RWPE1 (cell line): Measurements from ENCODE around the gene DHRS11.
"Not testable (repeated sequence)": the region's sequence is repeated elsewhere in the genome, so short reads cannot be mapped to it uniquely, and the experiment has no call there.

ENCODE experiments used
- CTCF ChIA-PET: fragments of 350-600 bp; sonication (Branson Sonifier 250); formaldehyde crosslinking; extraction: SDS; loops from one replicate; lab custom pipeline; 2021; lab: Yijun Ruan, JAX
- POLR2A ChIA-PET: fragments of 400-600 bp; formaldehyde crosslinking; extraction: SDS; loops from one replicate; lab custom pipeline; 2020; ENCODE audit warnings: antibody characterized with exemption; ENCODE audit not compliant: low non-redundant PET; lab: Yijun Ruan, JAX
- DNase-seq: peaks from one replicate; pipeline ENCODE4 v3.0.0; 2012; ENCODE audit warnings: low spot score
- H3K27ac ChIP-seq: fragments of 450-650 bp; 2 replicates; pipeline ENCODE4 v1.5.1; 2017
- TF ChIP-seq, protein P1 (sequence below): fragments of 450-650 bp; conservative IDR thresholded peaks from 2 replicates; pipeline ENCODE4 v1.5.1; 2017; ENCODE audit warnings: low read depth, mild to moderate bottlenecking

DHRS11 gene

DNA sequence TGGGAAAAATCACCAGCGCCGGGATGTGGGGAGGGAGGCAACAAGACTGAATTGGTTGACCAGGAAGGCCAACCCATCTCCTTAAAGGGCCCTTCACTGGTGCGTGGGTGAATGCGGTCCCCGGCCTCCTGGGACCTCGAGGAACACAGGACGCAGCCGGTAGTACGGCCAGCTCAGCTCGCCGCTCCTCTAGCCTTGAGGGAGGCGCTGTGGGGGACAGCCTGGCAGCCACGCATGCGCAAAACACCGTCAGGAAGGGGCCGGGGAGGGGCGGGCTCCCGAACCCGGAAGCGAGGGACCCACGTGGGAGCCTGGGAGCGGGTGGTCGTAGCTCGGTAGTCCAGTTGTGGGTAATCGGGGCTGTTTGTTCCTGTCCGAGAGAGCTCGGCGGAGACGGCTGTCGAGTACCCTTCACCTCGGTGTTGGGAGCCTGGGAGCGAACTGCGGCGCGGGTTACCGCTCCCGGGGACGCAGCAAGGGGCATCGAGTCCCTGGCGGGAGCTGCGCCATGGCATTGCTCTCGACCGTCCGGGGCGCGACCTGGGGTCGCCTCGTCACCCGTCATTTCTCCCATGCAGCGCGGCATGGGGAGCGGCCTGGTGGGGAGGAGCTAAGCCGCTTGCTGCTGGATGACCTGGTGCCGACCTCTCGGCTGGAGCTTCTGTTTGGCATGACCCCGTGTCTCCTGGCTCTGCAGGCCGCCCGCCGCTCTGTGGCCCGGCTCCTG, 9.8 kb downstream of the DHRS11 start, which contains the start of gene MRM1:
TSS of gene MRM1 (plus strand) at position 281 of the 727 bp plus-strand sequence. CDS start at position 509, 228 bp downstream.
- ChIA-PET POLR2A (interaction anchor here (0.6 to 1.3 kb wide), 2 partner anchors 67 to 581 kb away, joined by 5 to 9 read pairs; no protein-coding TSS in a partner anchor), CTCF (interaction anchor here (0.6 to 3.0 kb wide), 7 partner anchors 25 to 789 kb away, joined by 3 to 15 read pairs (median 5); no protein-coding TSS in a partner anchor)
- DNase-seq = peak; percentile 93
- TF ChIP-seq, protein P1, sequence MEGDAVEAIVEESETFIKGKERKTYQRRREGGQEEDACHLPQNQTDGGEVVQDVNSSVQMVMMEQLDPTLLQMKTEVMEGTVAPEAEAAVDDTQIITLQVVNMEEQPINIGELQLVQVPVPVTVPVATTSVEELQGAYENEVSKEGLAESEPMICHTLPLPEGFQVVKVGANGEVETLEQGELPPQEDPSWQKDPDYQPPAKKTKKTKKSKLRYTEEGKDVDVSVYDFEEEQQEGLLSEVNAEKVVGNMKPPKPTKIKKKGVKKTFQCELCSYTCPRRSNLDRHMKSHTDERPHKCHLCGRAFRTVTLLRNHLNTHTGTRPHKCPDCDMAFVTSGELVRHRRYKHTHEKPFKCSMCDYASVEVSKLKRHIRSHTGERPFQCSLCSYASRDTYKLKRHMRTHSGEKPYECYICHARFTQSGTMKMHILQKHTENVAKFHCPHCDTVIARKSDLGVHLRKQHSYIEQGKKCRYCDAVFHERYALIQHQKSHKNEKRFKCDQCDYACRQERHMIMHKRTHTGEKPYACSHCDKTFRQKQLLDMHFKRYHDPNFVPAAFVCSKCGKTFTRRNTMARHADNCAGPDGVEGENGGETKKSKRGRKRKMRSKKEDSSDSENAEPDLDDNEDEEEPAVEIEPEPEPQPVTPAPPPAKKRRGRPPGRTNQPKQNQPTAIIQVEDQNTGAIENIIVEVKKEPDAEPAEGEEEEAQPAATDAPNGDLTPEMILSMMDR = no peak
- peak within 1 kb of the TSS; percentile 82 for H3K27ac ChIP-seq

DNA sequence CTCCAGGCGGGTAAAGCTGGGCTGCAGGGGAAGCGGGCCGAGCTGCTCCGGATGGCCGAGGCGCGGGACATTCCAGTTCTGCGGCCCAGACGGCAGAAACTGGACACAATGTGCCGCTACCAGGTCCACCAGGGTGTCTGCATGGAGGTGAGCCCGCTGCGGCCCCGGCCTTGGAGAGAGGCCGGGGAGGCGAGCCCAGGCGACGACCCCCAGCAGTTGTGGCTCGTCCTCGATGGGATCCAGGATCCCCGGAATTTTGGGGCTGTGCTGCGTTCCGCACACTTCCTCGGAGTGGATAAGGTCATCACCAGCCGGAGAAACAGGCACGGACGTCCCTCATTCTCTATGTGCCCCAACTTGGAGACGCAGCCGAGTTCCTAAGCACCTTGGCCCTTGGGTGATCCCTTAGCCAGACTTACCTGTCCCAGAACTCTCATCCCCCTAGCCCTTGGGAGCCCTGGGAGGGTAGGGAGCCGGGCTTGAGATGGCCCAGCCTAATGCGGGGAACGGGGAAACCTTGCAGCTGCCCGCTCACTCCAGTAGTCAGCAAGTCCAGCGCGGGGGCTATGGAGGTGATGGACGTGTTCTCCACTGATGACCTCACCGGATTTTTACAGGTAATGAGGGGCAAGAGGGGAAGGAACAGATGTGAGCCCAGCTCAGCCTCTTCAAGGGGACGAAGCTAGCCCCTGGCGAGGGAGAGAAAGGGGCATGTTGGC, 10.5 kb downstream of the DHRS11 start:
- CTCF ChIA-PET = interaction anchor here (0.5 to 3.0 kb wide), 16 partner anchors 10 to 828 kb away, joined by 3 to 15 read pairs (median 4); partner anchors contain the start of gene DHRS11
- no peak for DNase-seq
- TF ChIP-seq, protein P1 = no peak
- POLR2A ChIA-PET = interaction anchor here (1.3 kb wide), 1 partner anchor 68 kb away, joined by 5 read pairs; no protein-coding TSS in a partner anchor
- H3K27ac ChIP-seq = peak overlapping the region; percentile 82

DNA sequence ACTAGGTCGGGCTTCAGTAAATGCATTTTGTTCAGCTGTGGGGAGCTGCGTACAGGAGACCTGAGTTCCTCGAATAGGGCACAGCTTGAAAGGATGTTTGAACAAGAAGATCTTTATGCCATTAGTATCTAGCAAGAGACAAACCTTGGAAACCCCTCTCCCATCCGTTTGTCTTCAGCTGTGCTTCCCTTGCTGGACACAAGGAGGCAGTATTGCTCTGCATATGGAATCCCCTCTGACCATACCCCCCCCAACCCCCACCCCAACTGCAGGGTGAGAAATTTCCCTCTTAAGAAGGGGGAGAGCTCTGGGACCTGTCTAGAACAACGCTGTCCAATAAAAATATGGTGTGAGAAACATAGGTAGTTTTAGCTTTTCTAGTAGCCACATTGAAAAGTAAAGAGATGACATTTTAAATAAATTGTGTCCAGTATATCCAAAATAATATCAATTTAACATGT, 11.3 kb downstream of the DHRS11 start:
- peak overlapping the region; percentile 82 for H3K27ac ChIP-seq
- TF ChIP-seq, protein P1 = peak; percentile 83
- DNase-seq = peak; percentile 70
- CTCF ChIA-PET = interaction anchor here (0.5 to 3.0 kb wide), 17 partner anchors 10 to 827 kb away, joined by 3 to 15 read pairs (median 4); partner anchors contain the start of gene DHRS11
- POLR2A ChIA-PET = interaction anchor here (0.6 kb wide), 1 partner anchor 827 kb away, joined by 3 read pairs; no protein-coding TSS in a partner anchor

DNA sequence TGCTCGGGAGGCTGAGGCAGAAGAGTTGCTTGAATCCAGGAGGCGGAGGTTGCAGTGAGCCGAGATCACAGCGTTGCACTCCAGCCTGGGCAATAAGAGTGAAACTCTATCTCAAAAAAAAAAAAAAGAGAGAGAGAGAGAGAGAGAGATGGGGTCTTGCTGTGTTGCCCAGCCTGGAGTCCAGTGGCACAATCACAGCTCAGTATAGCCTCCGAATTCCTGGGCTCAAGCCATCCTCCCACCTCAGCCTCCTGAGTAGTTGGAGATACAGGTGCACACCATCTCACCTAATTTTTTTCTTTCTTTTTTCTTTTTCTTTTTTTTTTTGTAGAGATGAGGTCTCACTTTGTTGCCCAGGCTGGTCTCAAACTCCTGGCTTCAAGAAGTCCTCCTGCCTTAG, 13.3 kb downstream of the DHRS11 start:
- H3K27ac ChIP-seq, DNase-seq, CTCF ChIA-PET, POLR2A ChIA-PET: not testable (repeated sequence)

DNA sequence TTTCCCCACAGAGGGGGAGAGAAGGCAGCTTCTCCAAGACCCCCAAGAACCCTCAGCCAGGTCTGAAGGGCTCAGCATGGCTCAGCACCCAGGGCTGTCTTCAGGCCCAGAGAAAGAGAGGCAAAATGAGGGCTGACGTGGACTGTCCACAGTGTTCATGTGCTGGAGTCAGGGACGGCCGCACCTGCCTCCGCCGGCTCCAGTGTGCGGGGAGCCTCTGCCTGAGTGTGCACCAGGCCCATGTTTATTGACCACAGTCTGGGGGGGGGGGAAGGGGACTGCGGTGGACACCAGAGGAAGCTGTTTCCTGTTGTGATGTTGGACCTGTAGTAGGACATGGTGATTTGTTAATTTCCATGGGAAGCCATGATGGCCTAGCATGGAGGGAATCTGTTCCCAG, 16.6 kb downstream of the DHRS11 start:
- TF ChIP-seq, protein P1 = no peak
- DNase-seq = no peak
- CTCF ChIA-PET = interaction anchor here (0.6 kb wide), 1 partner anchor 959 kb away, joined by 3 read pairs; no protein-coding TSS in a partner anchor
- peak overlapping the region; percentile 82 for H3K27ac ChIP-seq
- POLR2A ChIA-PET = interaction anchor here (0.7 kb wide), 1 partner anchor 614 kb away, joined by 5 read pairs; no protein-coding TSS in a partner anchor

DNA sequence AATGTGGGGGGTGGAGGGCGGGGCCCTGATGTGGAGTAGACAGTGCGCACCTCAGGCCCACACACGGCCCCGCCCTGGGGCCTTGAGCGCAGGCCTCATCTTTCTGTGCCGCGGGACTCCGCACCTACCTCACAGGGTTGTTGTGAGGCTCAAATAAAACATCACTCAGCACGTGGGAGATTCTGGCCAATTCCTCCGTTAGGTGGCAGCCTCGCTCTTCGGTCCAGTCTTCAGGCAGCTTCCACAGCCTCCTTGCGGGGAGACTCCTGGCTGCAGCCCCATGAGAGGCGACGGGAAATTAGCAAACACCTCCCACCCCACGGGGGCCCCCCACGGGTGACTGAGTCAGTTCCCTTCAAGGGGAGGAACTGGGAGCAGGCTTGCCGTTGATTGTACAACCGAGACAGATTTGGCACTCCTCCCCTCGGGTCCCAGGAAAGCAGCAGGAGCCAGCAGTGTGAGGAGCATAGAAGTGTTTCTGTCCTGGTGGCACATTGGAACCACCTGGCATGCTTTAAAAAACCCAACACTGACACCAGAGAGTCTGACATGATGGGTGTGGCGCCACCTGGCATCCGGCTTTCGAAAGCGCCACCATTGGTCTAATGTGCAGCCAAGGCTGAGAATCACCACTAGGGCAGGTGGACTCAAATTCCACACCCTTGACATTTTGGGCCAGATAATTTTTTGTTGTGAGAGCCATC, 17.3 kb downstream of the DHRS11 start:
- peak; percentile 54 for DNase-seq
- POLR2A ChIA-PET = interaction anchor here (0.7 kb wide), 1 partner anchor 614 kb away, joined by 5 read pairs; no protein-coding TSS in a partner anchor
- TF ChIP-seq, protein P1 = peak; percentile 52
- CTCF ChIA-PET = interaction anchor here (0.6 kb wide), 2 partner anchors 13 to 17 kb away, joined by 3 to 4 read pairs; no protein-coding TSS in a partner anchor
- peak overlapping the region; percentile 82 for H3K27ac ChIP-seq
